SK-N-SH (cell line): ENCODE measurements around the gene ELMO1. TPM values are rescaled to one million over a fixed set of nuclear protein-coding genes. Genes with fewer than 3 reads are reported as not detected.
"Not testable (repeated sequence)": the region's sequence is repeated elsewhere in the genome, so short reads cannot be mapped to it uniquely, and the experiment has no call there.

Experiments
- CTCF ChIA-PET: fragments of 300-600, 350-600 bp; formaldehyde crosslinking; extraction: SDS; loops from one replicate; lab custom pipeline; 2021; lab: Yijun Ruan, JAX
- POLR2A ChIA-PET: fragments of 350-600 bp; sonication (Branson Sonifier 250); formaldehyde crosslinking; extraction: SDS; loops from one replicate; lab custom pipeline; 2020; ENCODE audit warnings: antibody characterized with exemption, inconsistent platforms; lab: Yijun Ruan, JAX
- DNase-seq: peaks from one replicate; pipeline ENCODE4 v3.0.0; 2012
- H2AFZ ChIP-seq: fragments of 200-600 bp; sonication (generic); 2 replicates; pipeline ENCODE4 v1.8.1; 2016; ENCODE audit warnings: antibody characterized with exemption, mild to moderate bottlenecking, low read depth
- H3F3A ChIP-seq: fragments of 200-600 bp; sonication (generic); replicated peaks from 2 replicates; pipeline ENCODE3; 2016; ENCODE audit warnings: antibody characterized with exemption, mild to moderate bottlenecking; ENCODE audit not compliant: insufficient read depth
- H3K27ac ChIP-seq, 2 experiments: fragments of 200-500 bp in 1 of 2; fragments of 200-600 bp in 1 of 2; sonication (Bioruptor generic) in 1 of 2; sonication (generic), shearing (Covaris generic) in 1 of 2; 2 replicates each; pipeline versions ENCODE4 v1.5.1 to v1.6.1; 2014 to 2016; ENCODE audit warnings: low read depth in 2 of 2, inconsistent platforms in 1 of 2, low read length in 1 of 2, mild to moderate bottlenecking in 1 of 2, mixed read lengths in 1 of 2
- H3K27me3 ChIP-seq: fragments of 200-600 bp; sonication (generic), shearing (Covaris generic); 2 replicates; pipeline ENCODE4 v1.6.1; 2016; ENCODE audit warnings: mixed run types; ENCODE audit not compliant: insufficient read depth
- H3K36me3 ChIP-seq, 2 experiments: fragments of 200-500 bp in 1 of 2; fragments of 200-600 bp in 1 of 2; sonication (Bioruptor generic) in 1 of 2; sonication (generic) in 1 of 2; replicated peaks in 1 of 2; 2 replicates each; pipeline versions ENCODE3 to v1.5.1; 2014 to 2016; ENCODE audit warnings: low read length in 1 of 2, mild to moderate bottlenecking in 1 of 2; ENCODE audit not compliant: insufficient read depth in 2 of 2, control insufficient read depth in 1 of 2
- H3K4me1 ChIP-seq, 2 experiments: fragments of 200-500 bp in 1 of 2; fragments of 200-600 bp in 1 of 2; sonication (Bioruptor generic) in 1 of 2; sonication (generic), shearing (Covaris generic) in 1 of 2; 2 replicates each; pipeline versions ENCODE4 v1.5.1 to v1.6.1; 2014 to 2016; ENCODE audit warnings: low read depth in 1 of 2, low read length in 1 of 2, mixed run types in 1 of 2; ENCODE audit not compliant: insufficient read depth in 2 of 2, control insufficient read depth in 1 of 2
- H3K4me2 ChIP-seq: fragments of 200-600 bp; sonication (generic), shearing (Covaris generic); 2 replicates; pipeline ENCODE4 v1.6.1; 2017; ENCODE audit warnings: mixed run types
- H3K4me3 ChIP-seq, 2 experiments: fragments of 200-500 bp in 1 of 2; fragments of 200-600 bp in 1 of 2; sonication (Bioruptor generic) in 1 of 2; sonication (generic), shearing (Covaris generic) in 1 of 2; 2 replicates each; pipeline versions ENCODE4 v1.5.1 to v1.8.1; 2014 to 2016; ENCODE audit warnings: low read depth in 2 of 2, inconsistent platforms in 1 of 2, low read length in 1 of 2, mild to moderate bottlenecking in 1 of 2, mixed read lengths in 1 of 2, moderate library complexity in 1 of 2
- H3K79me2 ChIP-seq: fragments of 200-600 bp; sonication (generic); 2 replicates; pipeline ENCODE4 v1.8.1; 2017; ENCODE audit warnings: mild to moderate bottlenecking; ENCODE audit not compliant: insufficient read depth
- H3K9ac ChIP-seq: fragments of 200-600 bp; sonication (generic); 2 replicates; pipeline ENCODE4 v1.6.1; 2017; ENCODE audit warnings: mixed run types
- H3K9me2 ChIP-seq: fragments of 200-600 bp; sonication (generic); 2 replicates; pipeline ENCODE4 v1.6.1; 2017; ENCODE audit warnings: mixed run types
- H3K9me3 ChIP-seq: fragments of 200-600 bp; sonication (generic); 2 replicates; pipeline ENCODE4 v1.6.1; 2017; ENCODE audit warnings: mixed run types, mild to moderate bottlenecking, moderate library complexity
- H4K20me1 ChIP-seq: fragments of 200-600 bp; sonication (generic); 2 replicates; pipeline ENCODE4 v1.6.1; 2017; ENCODE audit warnings: mild to moderate bottlenecking, mixed run types; ENCODE audit not compliant: insufficient read depth
- CHD2 ChIP-seq: fragments of 150-350 bp; IDR thresholded peaks from 2 replicates; pipeline ENCODE4 v1.6.1; 2018; ENCODE audit warnings: low read length; ENCODE audit not compliant: partially characterized antibody
- CTCF ChIP-seq: fragments of 200-600 bp; sonication (generic); IDR thresholded peaks from 2 replicates; pipeline ENCODE4 v1.6.1; 2017; ENCODE audit warnings: antibody characterized with exemption, mild to moderate bottlenecking, moderate library complexity
- EP300 ChIP-seq, 2 experiments: IDR thresholded peaks; 2 replicates each; pipeline versions ENCODE4 v1.4.0 to v1.6.1; 2012; ENCODE audit warnings: borderline replicate concordance in 1 of 2, low read depth in 1 of 2, low read length in 1 of 2
- GATA2 ChIP-seq: sonication (generic); formaldehyde crosslinking; IDR thresholded peaks from 2 replicates; pipeline ENCODE4 v1.5.0; 2020; ENCODE audit warnings: mild to moderate bottlenecking, missing genetic modification reagents
- IRF3 ChIP-seq: fragments of 150-350 bp; IDR thresholded peaks from 2 replicates; pipeline ENCODE4 v1.6.1; 2016; ENCODE audit warnings: mild to moderate bottlenecking, low read depth, low read length
- MEF2A ChIP-seq: IDR thresholded peaks from 2 replicates; pipeline ENCODE4 v1.4.0; 2012; ENCODE audit warnings: low read depth, borderline replicate concordance
- MXI1 ChIP-seq: IDR thresholded peaks from 2 replicates; pipeline ENCODE4 v1.6.1; 2012; ENCODE audit warnings: mild to moderate bottlenecking, low read depth, low read length, improper control_type of control experiment
- NFIC ChIP-seq: IDR thresholded peaks from 2 replicates; pipeline ENCODE4 v1.4.0; 2012; ENCODE audit warnings: borderline replicate concordance
- PBX3 ChIP-seq: IDR thresholded peaks from 2 replicates; pipeline ENCODE4; 2012
- RAD21 ChIP-seq: IDR thresholded peaks from 2 replicates; pipeline ENCODE4 v1.6.1; 2012; ENCODE audit warnings: mild to moderate bottlenecking, low read length
- RCOR1 ChIP-seq: fragments of 150-350 bp; IDR thresholded peaks from 2 replicates; pipeline ENCODE4 v1.6.1; 2017; ENCODE audit warnings: antibody characterized with exemption, low read length
- REST ChIP-seq: IDR thresholded peaks from 2 replicates; pipeline ENCODE4 v1.6.1; 2012; ENCODE audit warnings: mild to moderate bottlenecking, low read depth, low read length, moderate library complexity
- SMC3 ChIP-seq: IDR thresholded peaks from 2 replicates; pipeline ENCODE4 v1.6.1; 2012; ENCODE audit warnings: low read depth, low read length, improper control_type of control experiment
- TAF1 ChIP-seq: IDR thresholded peaks from 2 replicates; pipeline ENCODE4 v1.6.1; 2012; ENCODE audit warnings: low read depth, mild to moderate bottlenecking, low read length, moderate library complexity, borderline replicate concordance
- TEAD4 ChIP-seq: IDR thresholded peaks from 2 replicates; pipeline ENCODE4 v1.4.0; 2012; ENCODE audit warnings: mild to moderate bottlenecking, borderline replicate concordance; ENCODE audit not compliant: insufficient read depth
- WGBS: methylation state at CpG from one replicate; pipeline ENCODE4 v1.1.6; 2017; ENCODE audit warnings: low lambda C conversion rate; 5-methylcytosine and 5-hydroxymethylcytosine counted together
- polyA plus RNA-seq, 3 experiments: library from polyadenylated mRNA; depleted of rRNA; stranded (reverse); fragments of >200 nt; gene quantifications; 2 replicates each; pipeline ENCODE4 v1.2.3, GENCODE V29; 2012

ELMO1 gene
- polyA plus RNA-seq, 1 of the 3 experiments (the other 2 are of a cell fraction), result 0.64 TPM

GRCh38 chr7:37141742-37142141 is 306.9 kb downstream of the ELMO1 start:
- DNase-seq, result no peak
- ChIA-PET POLR2A (no interaction called here), CTCF (interaction anchor here (0.6 to 1.0 kb wide), 3 partner anchors 154 to 654 kb away, joined by 3 to 5 read pairs (median 3); no protein-coding TSS in a partner anchor)
- Histone ChIP-seq H3K4me3 (no peak overlapping the region), H3K4me2 (no peak overlapping the region), H3K4me1 (no peaks in the 10 kb centered on the region), H3K9me2 (no peaks in the 10 kb centered on the region), H3K9ac (no peak overlapping the region), H4K20me1 (no peaks in the 10 kb centered on the region), H3K36me3 (no peaks in the 10 kb centered on the region), H2AFZ (no peak overlapping the region), H3F3A (no peaks in the 10 kb centered on the region), H3K9me3 (no peaks in the 10 kb centered on the region), H3K27ac (no peak overlapping the region), H3K79me2 (no peaks in the 10 kb centered on the region), H3K27me3 (no peaks in the 10 kb centered on the region)
- 60% methylated on average over 2 of the region's 2 CpGs for WGBS
- TF ChIP-seq SMC3 (peak; percentile 7; the same call in 1 of the 2 replicates), TAF1 (no peak), RAD21 (peak; percentile 58)

GRCh38 chr7:37133902-37134301 is 314.8 kb downstream of the ELMO1 start:
- H3F3A ChIP-seq, H3K9ac ChIP-seq, H3K27ac ChIP-seq, H3K4me1 ChIP-seq, DNase-seq, H3K4me3 ChIP-seq, H3K36me3 ChIP-seq, H3K9me2 ChIP-seq, H4K20me1 ChIP-seq, H3K4me2 ChIP-seq, POLR2A ChIA-PET, H3K79me2 ChIP-seq, H3K9me3 ChIP-seq, CTCF ChIA-PET, H2AFZ ChIP-seq, H3K27me3 ChIP-seq: not testable (repeated sequence)
- WGBS, result 55% methylated on average over 1 of the region's 1 CpG

- Histone ChIP-seq H3F3A (no peaks in the 10 kb centered on the region), H3K27ac (no peak overlapping the region), H3K4me2 (no peak overlapping the region), H3K79me2 (no peaks in the 10 kb centered on the region), H3K4me1 (no peaks in the 10 kb centered on the region; a peak in 1 of 4 replicates), H3K27me3 (no peaks in the 10 kb centered on the region), H4K20me1 (no peaks in the 10 kb centered on the region), H3K9ac (no peak overlapping the region), H3K9me3 (no peaks in the 10 kb centered on the region), H3K36me3 (no peaks in the 10 kb centered on the region), H3K4me3 (no peak overlapping the region), H3K9me2 (no peaks in the 10 kb centered on the region), H2AFZ (no peak overlapping the region)
- ChIA-PET POLR2A (no interaction called here), CTCF (interaction anchor here (1.0 to 1.7 kb wide), 3 partner anchors 12 to 145 kb away, joined by 3 to 6 read pairs (median 4); no protein-coding TSS in a partner anchor)
- 29% methylated on average over 4 of the region's 4 CpGs for WGBS
- DNase-seq, result no peak
- TF ChIP-seq EP300 (IDR thresholded peaks at IDR 0.05; ENCODE audit: borderline replicate concordance in 1 of 2, low read depth in 1 of 2, low read length in 1 of 2) (no peak), REST (no peak), RCOR1 (no peak), TEAD4 (no peak), CTCF (no peak), MXI1 (no peak), MEF2A (no peak), IRF3 (no peak), NFIC (no peak), PBX3 (no peak), GATA2 (CRISPR knock-in tag) (no peak), CHD2 (no peak)
Measured at GRCh38 chr7:37131855-37132254, 316.8 kb downstream of the ELMO1 start.
